CD4-positive, alpha-beta T cell (primary cell): ENCODE results near the gene NEU1. TPM values are rescaled to one million over a fixed set of nuclear protein-coding genes. Genes with fewer than 3 reads are reported as not detected.
A peak's percentile ranks its signal among the peaks of the same experiment; 100 is the strongest.

Experiments used
- ATAC-seq: fragments of 200-7000 bp; cut with Tn5 transposase; one replicate; pipeline ENCODE4 v1.10.0; 2022; ENCODE audit warnings: mild to moderate bottlenecking; ENCODE audit not compliant: poor library complexity
- CTCF ChIA-PET: fragments of 350-600 bp; sonication (Branson Sonifier 250); formaldehyde crosslinking; loops from one replicate; lab custom pipeline; 2021; ENCODE audit warnings: antibody characterized with exemption, inconsistent platforms; lab: Charles Lee
- POLR2A ChIA-PET: fragments of 350-600 bp; sonication (Branson Sonifier 250); formaldehyde crosslinking; loops from one replicate; lab custom pipeline; 2021; ENCODE audit warnings: antibody characterized with exemption, inconsistent platforms; lab: Charles Lee
- DNase-seq, 14 experiments: peaks; one replicate each; pipeline ENCODE4 v3.0.0-alpha.2; 2013 to 2020; ENCODE audit warnings: mixed read lengths in 2 of 14
- H3K27ac ChIP-seq, 2 donors: one replicate each; pipeline versions ENCODE4 v1.5.1 to v1.7.0; 2013; ENCODE audit warnings: low read length in 2 of 2, low read depth in 1 of 2, mild to moderate bottlenecking in 1 of 2
- H3K27me3 ChIP-seq, 2 experiments: 1 replicate in 1 of 2; 2 replicates in 1 of 2; pipeline versions ENCODE4 v1.6.1 to v1.7.0; 2013; ENCODE audit warnings: low read length in 2 of 2, control low read depth in 1 of 2, mild to moderate bottlenecking in 1 of 2, moderate library complexity in 1 of 2; ENCODE audit not compliant: insufficient read depth in 2 of 2, control insufficient read depth in 1 of 2
- H3K36me3 ChIP-seq: one replicate; pipeline ENCODE4 v1.6.1; 2013; ENCODE audit warnings: low read length, control low read depth; ENCODE audit not compliant: insufficient read depth
- H3K4me1 ChIP-seq: one replicate; pipeline ENCODE4 v1.6.1; 2013; ENCODE audit warnings: low read length, control low read depth; ENCODE audit not compliant: insufficient read depth
- H3K4me3 ChIP-seq: one replicate; pipeline ENCODE4 v1.5.1; 2013; ENCODE audit warnings: mild to moderate bottlenecking, low read length, moderate library complexity
- H3K9me3 ChIP-seq, 2 experiments: 1 replicate in 1 of 2; 2 replicates in 1 of 2; pipeline versions ENCODE4 v1.6.1 to v1.7.0; 2013; ENCODE audit warnings: low read length in 2 of 2, mild to moderate bottlenecking in 2 of 2, control low read depth in 1 of 2, moderate library complexity in 1 of 2; ENCODE audit not compliant: control insufficient read depth in 1 of 2, insufficient read depth in 1 of 2
- H3K27ac Mint-ChIP-seq: one replicate; pipeline ENCODE4 v1.8.0; 2020; ENCODE audit warnings: mixed read lengths
- H3K27me3 Mint-ChIP-seq: one replicate; pipeline ENCODE4 v1.8.0; 2021; ENCODE audit warnings: mixed read lengths
- H3K36me3 Mint-ChIP-seq: one replicate; pipeline ENCODE4 v1.8.0; 2021; ENCODE audit warnings: low read depth, mixed read lengths
- H3K4me1 Mint-ChIP-seq: one replicate; pipeline ENCODE4 v1.8.0; 2021; ENCODE audit warnings: low read depth, mixed read lengths
- H3K4me3 Mint-ChIP-seq: one replicate; pipeline ENCODE4 v1.8.0; 2020; ENCODE audit warnings: mild to moderate bottlenecking, mixed read lengths
- H3K9me3 Mint-ChIP-seq: one replicate; pipeline ENCODE4 v1.8.0; 2020; ENCODE audit warnings: mixed read lengths
- CTCF ChIP-seq: fragments of 200-600 bp; IDR thresholded peaks from one replicate; pipeline ENCODE4 v1.8.0; 2022; ENCODE audit warnings: antibody characterized with exemption, mild to moderate bottlenecking
- intact Hi-C, 2 experiments: fragments of 100-400 bp; cut with DNase I in 1 of 2; cut with micrococcal nuclease in 1 of 2; formaldehyde crosslinking; loops; one replicate each; pipeline versions ENCODE4 v1.15.1 to v1.9.0; 2023 to 2025; cut with DNase I, micrococcal nuclease
- total RNA-seq, 174 experiments: library from RNA in 2 of 174; stranded (reverse) in 2 of 174; gene quantifications; one replicate each; pipeline ENCODE4 v1.2.3 and lab custom pipeline; 2021 to 2026

The NEU1 gene
- total RNA-seq, 2 experiments from 2014 or later = 19.7 to 21.1 TPM

GRCh38 chr6:31897612-31898382 lies 35.2 kb upstream of the NEU1 start, which contains the start of gene EHMT2:
TSS of gene EHMT2 (minus strand) at chr6:31897698. CDS start at chr6:31897677, 21 bp downstream.
- Histone ChIP-seq H3K36me3 (peaks cover 16% of the 10 kb centered on the region), H3K4me3 (peak within 1 kb of the TSS; percentile 99), H3K9me3 (no peaks in the 10 kb centered on the region), H3K27ac (peak within 1 kb of the TSS; percentile 82 to 89), H3K4me1 (peaks cover 48% of the 10 kb centered on the region), H3K27me3 (no peaks in the 10 kb centered on the region)
- H3K4me1 Mint-ChIP-seq = peaks cover 43% of the 10 kb centered on the region
- H3K4me3 Mint-ChIP-seq = peak within 1 kb of the TSS; percentile 98
- POLR2A ChIA-PET = interaction anchor here (0.6 to 2.7 kb wide), 22 partner anchors 33 to 1074 kb away, joined by 3 to 21 read pairs (median 4); partner anchors contain the start of genes ABHD16A, BAG6, DDX39B and DXO
- H3K27me3 Mint-ChIP-seq = no peaks in the 10 kb centered on the region
- intact Hi-C loops = loop anchor here (2.0 to 5.0 kb wide), 6 partner anchors 35 to 350 kb away; partner anchors contain the start of genes NELFE (in 2 of the 2), SKIC2 (in 2 of the 2), ATP6V1G2 (in 1 of the 2) and GPSM3 (in 1 of the 2)
- DNase-seq = peak; percentile 69 to 94 (median 82)
- CTCF ChIA-PET = interaction anchor here (0.7 to 1.3 kb wide), 4 partner anchors 9 to 74 kb away, joined by 3 to 4 read pairs (median 4); partner anchors contain the start of gene DXO
- TF ChIP-seq CTCF = no peak
- H3K9me3 Mint-ChIP-seq = no peaks in the 10 kb centered on the region
- H3K36me3 Mint-ChIP-seq = peaks cover 46% of the 10 kb centered on the region
- ATAC-seq = peak; percentile 53
- peak within 1 kb of the TSS; percentile 98 for H3K27ac Mint-ChIP-seq

GRCh38 chr6:31896856-31897611 lies 34.4 kb upstream of the NEU1 start:
- Histone ChIP-seq H3K36me3 (peaks cover 24% of the 10 kb centered on the region), H3K27me3 (no peaks in the 10 kb centered on the region), H3K9me3 (no peaks in the 10 kb centered on the region), H3K4me1 (peaks cover 42% of the 10 kb centered on the region), H3K4me3 (peak overlapping the region; percentile 99), H3K27ac (peak overlapping the region; percentile 62 to 77)
- intact Hi-C loops = loop anchor here (2.0 to 5.0 kb wide), 5 partner anchors 36 to 350 kb away; partner anchors contain the start of genes NELFE (in 2 of the 2), SKIC2 (in 2 of the 2), ATP6V1G2 (in 1 of the 2) and GPSM3 (in 1 of the 2)
- Mint-ChIP-seq H3K4me3 (peak overlapping the region; percentile 87), H3K27ac (peak overlapping the region; percentile 98), H3K4me1 (peaks cover 35% of the 10 kb centered on the region), H3K36me3 (peaks cover 54% of the 10 kb centered on the region), H3K9me3 (no peaks in the 10 kb centered on the region), H3K27me3 (no peaks in the 10 kb centered on the region)
- peak in 4 of 14 experiments; percentile 4 to 40 (median 17) for DNase-seq
- ChIA-PET POLR2A (interaction anchor here (0.6 to 2.7 kb wide), 15 partner anchors 32 to 1075 kb away, joined by 3 to 21 read pairs (median 4); partner anchors contain the start of genes ABHD16A, BAG6, DDX39B and DXO), CTCF (interaction anchor here (0.7 to 1.3 kb wide), 2 partner anchors 55 to 67 kb away, joined by 4 read pairs; no protein-coding TSS in a partner anchor)
- no peak for ATAC-seq
- no peak for TF ChIP-seq CTCF

- Mint-ChIP-seq H3K27ac (peak overlapping the region; percentile 83), H3K9me3 (no peaks in the 10 kb centered on the region), H3K27me3 (no peaks in the 10 kb centered on the region), H3K4me1 (peaks cover 34% of the 10 kb centered on the region), H3K36me3 (peaks cover 58% of the 10 kb centered on the region), H3K4me3 (peak overlapping the region; percentile 87)
- Histone ChIP-seq H3K27me3 (no peaks in the 10 kb centered on the region), H3K4me1 (peaks cover 42% of the 10 kb centered on the region), H3K4me3 (peak overlapping the region; percentile 99), H3K36me3 (peaks cover 27% of the 10 kb centered on the region), H3K27ac (peak overlapping the region; percentile 62 to 77), H3K9me3 (no peaks in the 10 kb centered on the region)
- no peak for ATAC-seq
- no peak for DNase-seq
- ChIA-PET POLR2A (interaction anchor here (2.7 kb wide), 1 partner anchor 33 kb away, joined by 21 read pairs; the partner anchor contains the start of gene NEU1), CTCF (no interaction called here)
- intact Hi-C loops = loop anchor here (2.0 to 5.0 kb wide), 5 partner anchors 36 to 349 kb away; partner anchors contain the start of genes NELFE (in 2 of the 2), SKIC2 (in 2 of the 2), ATP6V1G2 (in 1 of the 2) and GPSM3 (in 1 of the 2)
- TF ChIP-seq CTCF = no peak
Observed at GRCh38 chr6:31896493-31896855, 33.9 kb upstream of the NEU1 start.
